Hematopoietic multipotent progenitor cell treated with erythropoietin and hydrocortisone succinate and interleukin-3 and kit ligand, for 8 days (in vitro differentiated cells): ENCODE results near the gene STAT3.
"Not testable (repeated sequence)": the region's sequence is repeated elsewhere in the genome, so short reads cannot be mapped to it uniquely, and the experiment has no call there.

ENCODE experiments used
- DNase-seq: peaks from one replicate; pipeline ENCODE4 v3.0.0-alpha.2; 2015

STAT3 gene

DNA sequence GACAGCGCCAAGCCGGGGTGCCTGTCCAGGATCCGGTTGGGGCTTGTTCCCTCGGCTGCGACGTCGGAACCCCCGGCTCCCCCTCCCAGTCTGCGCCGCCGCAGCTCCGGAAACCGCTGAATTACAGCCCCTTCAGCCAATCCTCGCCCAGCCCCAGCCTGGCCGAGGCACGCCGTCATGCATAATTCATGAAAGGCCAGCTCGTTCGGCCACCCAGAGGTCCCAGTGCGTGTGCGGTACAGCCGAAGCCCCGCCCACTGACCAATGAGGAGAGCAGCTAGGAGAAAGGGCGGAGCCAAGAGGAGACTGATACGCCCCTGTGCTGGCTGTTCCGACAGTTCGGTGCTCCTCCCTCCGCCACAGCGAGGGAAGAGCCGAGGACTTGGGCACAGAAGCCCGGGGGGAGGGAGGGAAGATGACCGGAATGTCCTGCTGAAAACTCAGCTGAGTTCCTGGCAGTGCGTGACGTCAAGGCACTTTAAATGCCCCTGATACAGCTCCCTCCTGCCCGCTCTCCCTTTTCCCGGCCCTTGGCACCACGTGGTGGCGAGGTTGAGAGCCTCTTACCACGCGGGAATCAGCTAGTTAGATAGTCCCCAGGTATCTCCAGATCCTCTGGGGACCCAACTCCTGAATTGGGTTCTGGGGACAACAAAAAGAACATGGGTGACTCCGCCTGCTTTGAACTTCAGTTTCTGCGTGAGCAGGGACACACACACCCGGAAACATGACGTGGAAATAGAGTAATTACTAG lies at the start of gene STAT3:
Gene STAT3 (minus strand): TSS at position 62 of the 754 bp plus-strand sequence. CDS start 39,926 bp downstream, outside the sequence.
- peak; percentile 100 for DNase-seq

DNA sequence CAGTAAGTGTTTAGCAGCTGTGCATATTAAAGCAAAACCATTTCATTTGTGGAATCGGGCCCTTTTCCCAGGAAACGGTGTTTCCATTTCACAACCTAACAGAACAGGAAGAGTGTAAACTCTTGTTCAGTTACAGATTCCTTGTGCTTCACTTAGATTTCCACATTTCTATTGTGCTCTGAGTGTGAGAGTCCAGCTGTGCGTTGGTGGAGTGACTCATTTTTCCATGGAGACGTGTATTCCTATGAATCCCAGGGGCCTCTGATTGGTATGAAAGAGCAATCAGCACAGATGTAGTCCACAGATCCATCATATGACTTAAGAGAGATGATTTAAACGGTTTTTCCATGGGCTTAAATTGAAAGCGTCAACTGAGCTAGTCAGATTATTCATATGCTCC lies 48.1 kb upstream of the STAT3 start:
- DNase-seq = no peak

DNA sequence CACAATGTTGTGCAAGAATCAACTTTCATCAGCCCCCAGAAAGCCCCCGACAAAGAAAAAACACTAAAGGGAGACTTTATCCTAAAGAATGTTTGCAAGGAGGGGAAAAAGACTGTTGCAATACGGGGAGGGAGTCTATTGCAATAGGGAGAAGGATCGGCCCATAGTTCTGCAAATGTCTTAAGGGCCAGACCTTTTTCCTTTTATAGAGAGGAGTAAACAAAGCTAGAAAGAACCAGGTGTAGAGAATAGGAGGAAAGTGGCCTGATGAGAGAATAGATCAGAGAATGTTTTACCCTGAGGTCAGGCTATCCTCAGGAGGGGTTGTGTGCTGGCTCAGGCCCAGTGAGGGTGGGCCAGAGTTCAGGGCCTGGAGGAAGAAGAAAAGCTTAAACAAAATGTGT lies 43.5 kb upstream of the STAT3 start:
- DNase-seq = no peak

DNA sequence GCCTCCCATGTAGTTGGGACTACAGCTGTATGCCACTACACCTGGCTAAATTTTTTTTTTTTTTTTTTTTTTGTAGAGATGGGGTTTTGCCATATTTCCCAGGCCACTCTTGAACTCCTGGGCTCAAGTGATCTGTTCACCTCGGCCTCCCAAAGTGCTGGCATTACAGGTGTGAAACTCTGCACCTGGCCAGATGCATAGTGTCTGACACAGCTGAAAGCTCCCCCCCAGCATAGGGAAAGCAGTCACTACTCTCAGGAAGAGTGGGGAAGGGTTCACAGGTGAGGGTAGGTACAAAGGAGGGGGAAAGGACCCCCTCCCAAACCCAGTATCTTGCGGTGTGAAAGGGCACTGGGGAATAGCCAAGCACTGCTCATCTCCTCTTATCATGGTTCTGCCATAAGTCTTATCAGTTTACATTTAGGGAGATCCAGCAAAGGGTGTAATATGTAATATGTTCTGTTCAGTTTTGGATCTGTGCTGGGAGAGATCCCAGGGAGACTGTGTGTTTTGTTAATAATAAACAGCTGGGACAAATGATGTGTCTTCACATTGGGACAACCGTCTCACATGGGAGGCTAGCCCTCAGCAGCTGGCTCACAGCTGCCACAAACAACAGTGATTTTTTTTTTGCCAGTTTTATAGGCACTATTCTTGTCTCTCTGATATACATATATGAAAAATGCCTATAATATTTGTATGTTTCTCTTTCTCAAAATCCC lies 41.6 kb upstream of the STAT3 start:
- peak; percentile 54 for DNase-seq

DNA sequence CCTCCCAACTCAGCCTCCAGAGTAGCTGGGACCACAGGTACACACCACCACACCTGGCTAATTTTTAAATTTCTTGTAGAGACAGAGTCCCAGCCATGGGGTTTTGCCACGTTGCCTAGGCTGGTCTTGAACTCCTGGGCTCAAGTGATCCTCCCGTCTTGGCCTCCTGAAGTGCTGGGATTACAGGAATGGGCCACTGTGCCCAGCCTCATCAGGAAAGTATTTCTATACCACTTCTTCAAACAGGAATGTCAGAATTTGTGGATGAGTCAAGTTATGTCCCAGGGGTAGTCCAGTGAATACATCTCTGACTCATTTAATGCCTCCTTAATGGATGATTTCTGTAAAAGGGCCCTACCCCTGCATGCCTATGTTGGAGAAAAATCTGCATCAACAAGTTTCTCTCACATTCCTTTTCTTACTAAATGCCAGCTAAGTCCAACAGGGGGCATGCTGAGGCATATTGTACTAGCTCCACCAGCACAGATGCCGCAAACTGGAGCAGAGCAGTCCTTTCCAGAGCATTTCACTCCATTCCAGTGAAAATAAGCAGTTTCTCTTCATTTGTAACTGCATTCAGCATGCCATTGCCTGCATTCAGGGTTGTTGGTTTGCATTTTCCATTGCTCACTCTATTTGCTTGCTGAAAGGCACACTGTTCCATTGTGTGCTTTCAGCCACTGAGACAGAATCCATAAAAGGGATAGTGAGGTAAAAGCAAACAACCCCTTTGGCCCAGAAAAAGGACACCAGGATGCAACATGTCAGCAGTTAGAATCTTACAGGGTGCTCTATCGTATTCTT lies 40.1 kb upstream of the STAT3 start:
- DNase-seq = peak; percentile 73

DNA sequence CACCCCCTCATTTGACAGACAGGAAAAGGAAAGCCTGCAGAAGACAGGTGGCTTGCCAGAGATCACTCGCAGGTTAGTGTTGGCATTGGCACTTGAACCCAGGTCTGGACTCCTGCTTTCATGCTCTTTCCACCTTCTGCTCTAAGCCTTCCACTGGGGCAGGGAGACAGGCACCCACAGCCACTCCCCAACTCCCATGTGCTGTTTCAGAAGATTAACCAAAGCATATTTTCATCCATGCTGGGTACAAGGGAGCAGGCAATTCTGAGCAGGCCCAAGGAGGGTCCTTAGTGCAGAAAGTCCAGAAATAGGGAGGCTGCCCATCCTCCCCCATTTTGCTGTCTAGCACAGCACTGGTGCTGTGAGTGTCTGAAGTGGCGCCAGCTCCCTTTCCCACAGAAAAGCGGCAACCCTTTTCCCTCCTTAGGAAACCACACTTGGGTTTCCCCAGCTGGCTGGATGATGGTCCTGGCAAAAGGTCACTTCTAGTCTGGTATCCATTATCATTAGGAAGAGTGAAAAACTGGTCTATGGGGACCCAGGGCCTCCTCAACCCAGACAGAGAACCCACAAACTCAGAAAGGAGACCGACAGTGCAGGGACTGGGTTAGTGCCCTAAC lies 36.9 kb upstream of the STAT3 start:
- no peak for DNase-seq

GRCh38 chr17:42423766-42424165 lies 35.5 kb upstream of the STAT3 start:
- DNase-seq = no peak

DNA sequence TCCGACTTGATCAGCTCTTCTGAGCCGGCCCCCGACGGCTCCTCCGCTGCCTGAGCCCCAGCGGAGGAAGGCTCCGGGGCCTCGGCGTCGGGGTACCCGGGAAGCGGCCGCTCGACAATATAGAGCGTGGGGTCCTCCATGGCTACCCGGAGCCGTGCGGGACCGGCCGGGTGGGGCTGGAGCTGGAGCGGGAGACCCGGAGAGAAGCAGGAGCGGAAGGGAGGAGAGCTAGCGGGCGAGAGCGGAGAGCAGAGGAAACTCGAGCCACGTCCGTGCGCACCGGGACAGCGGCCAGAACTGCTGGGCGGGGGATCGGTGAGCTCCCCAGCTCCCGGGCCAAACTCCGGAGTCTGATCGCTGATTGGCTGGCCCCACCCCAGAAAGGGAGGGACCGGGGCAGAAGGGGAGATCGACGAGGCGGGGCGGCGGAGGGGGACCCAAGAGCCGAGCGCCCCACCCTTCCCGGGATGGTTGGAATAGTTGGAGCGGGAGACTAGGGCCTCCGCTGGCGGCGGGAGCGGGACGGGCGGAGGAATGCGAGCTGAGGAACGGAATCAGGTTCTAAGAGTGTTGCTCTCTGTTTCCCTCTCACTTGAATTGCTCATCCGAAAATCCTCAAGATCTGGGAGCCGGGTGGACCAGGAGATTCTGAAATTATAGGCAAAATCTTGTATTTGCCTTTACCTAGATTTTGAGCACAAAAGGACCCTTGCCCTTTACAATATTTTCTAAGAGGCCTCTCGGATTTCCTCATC lies 34.9 kb upstream of the STAT3 start, which contains the start of gene CAVIN1:
Gene CAVIN1 (minus strand): TSS at position 299 of the 755 bp plus-strand sequence. CDS start 159 bp downstream, at position 140.
- DNase-seq = peak; percentile 79

- DNase-seq = peak; percentile 31
Observed at GRCh38 chr17:42422412-42422957, 34.2 kb upstream of the STAT3 start.

- no peak for DNase-seq
Observed at GRCh38 chr17:42421507-42422338, 33.5 kb upstream of the STAT3 start.

- no peak for DNase-seq
Observed at GRCh38 chr17:42421136-42421506, 32.9 kb upstream of the STAT3 start.

GRCh38 chr17:42417981-42418380 lies 29.7 kb upstream of the STAT3 start:
- DNase-seq = not testable (repeated sequence)

DNA sequence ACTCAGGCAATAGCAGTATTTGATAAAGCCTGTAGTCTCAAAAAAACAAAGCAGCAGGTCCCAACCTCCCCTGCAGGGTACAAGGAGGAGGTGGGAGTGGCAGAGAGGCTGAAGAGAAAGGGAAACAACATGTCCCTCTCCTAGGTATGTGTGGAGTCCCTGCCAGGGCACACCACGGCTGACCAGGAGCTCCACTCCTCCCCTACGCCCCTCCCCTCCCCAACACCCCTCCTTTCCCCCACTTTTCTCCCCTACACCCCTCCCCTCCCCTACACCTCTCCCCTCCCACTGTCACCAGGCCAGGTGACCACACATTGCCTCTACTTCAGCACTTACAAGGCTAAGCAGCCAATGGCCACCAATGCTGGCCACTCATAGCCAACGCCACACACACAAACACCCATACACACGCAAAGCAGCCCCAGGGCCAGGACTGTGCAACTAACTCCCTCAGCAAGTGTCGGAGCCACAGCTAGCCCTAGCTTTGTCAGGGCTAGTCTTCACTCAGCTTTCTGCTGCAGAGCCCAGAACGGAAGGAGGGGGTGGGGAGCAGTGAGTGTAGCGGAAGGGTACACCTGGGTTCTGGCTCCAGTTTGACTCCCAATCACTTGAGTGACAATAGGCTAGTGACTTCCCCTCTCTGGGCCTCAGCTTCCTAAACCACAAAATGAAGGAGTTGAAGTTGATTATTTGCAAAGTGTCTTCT lies 26.6 kb upstream of the STAT3 start:
- DNase-seq = peak; percentile 32

GRCh38 chr17:42413464-42414040 lies 25.3 kb upstream of the STAT3 start:
- DNase-seq = no peak

DNA sequence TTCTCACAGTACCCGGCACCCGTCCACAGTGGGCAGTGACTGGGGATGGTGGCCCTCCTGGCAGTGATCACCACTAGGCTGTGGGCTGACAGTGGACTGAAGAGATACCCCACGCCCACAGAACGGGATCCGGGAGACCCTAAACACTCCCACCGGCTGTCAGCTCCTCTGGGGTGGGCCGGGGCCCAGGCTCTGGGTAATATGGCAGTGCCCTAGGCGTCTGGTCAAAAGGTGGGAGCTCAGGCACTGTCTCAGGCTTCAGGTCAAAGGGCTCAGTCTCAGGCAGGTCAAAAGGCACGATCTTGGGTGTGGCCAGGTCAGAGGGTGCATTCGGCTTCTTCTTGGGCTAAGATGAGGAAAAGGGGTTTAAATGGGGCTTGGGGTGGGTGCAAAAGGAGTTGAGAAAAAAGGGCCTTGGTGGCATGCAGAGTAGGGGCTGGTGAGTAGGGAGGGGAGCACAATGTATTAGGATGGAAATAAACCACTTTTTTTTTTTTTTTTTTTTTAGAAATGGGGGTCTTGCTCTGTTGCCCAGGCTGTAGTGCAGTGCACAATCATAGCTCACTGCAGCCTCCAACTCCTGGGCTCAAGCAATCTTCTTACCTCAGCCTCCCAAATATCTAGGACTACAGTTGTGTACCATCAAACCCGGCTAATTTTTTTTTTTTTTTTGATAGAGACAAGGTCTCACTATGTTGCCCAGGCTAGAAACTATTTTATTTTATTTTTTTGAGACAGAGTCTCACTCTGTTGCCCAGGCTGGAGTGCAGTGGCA lies 23.9 kb upstream of the STAT3 start:
- DNase-seq = no peak

DNA sequence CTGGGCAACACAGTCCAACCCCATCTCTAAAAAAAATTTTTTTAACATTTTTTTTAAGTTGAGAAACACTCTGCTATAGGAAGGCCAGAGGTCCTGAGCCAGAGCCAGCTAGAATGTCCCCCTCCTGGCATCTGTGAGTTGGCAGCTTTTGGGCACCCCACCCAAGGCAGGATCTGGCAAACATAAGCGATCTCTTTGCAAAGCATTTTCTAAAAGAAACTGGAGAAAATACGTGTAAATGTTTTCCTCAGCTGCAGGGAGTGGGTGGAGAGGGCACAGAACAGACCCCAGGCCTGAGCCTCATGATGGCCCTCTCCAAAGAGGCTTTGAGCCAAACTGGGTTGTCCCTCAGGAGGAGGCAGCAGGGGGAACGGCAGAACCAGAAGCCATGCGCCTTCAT lies 23.1 kb upstream of the STAT3 start:
- no peak for DNase-seq

DNA sequence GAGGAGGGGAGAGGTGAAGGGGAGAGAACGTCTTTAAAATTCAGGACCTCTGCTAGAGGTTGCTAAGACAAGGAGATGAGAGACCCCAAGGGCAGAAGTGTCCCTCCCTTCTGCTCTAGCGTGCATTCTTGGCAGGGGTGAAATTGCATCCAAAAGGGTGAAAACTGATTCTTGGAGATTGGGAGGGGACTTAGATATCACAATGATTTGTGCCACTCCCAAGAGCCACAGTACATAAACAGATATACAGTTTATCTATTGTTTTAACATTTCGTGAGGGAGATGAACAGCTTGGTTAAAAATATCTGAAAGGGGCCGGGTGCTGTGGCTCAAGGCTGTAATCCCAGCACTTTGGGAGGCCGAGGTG lies 22.1 kb upstream of the STAT3 start:
- DNase-seq = peak; percentile 26

- no peak for DNase-seq
Observed at GRCh38 chr17:42409523-42410318, 21.5 kb upstream of the STAT3 start.
